ENCODE measurements around the gene ZNF727. TPM values are rescaled to one million over a fixed set of nuclear protein-coding genes. Genes with fewer than 3 reads are reported as not detected.
"Not testable (repeated sequence)": the region's sequence is repeated elsewhere in the genome, so short reads cannot be mapped to it uniquely, and the experiment has no call there.

ZNF727 gene
- polyA plus RNA-seq = 0.34 TPM
- long read RNA-seq, donor 1 = 0 reads
- long read RNA-seq, donor 2 = 0 reads
- long read RNA-seq, donor 3 = 0 reads
- long read RNA-seq, donor 4 = 0 reads
- long read RNA-seq, donor 5 = 0 reads
- long read RNA-seq, donor 6 = 0 reads
- long read RNA-seq, donor 7 = 0 reads
- long read RNA-seq, donor 8 = 0 reads
- long read RNA-seq, donor 9 = 0 reads
- long read RNA-seq, donor 10 = 0 reads
- long read RNA-seq, donor 11 = 0 reads

DNA sequence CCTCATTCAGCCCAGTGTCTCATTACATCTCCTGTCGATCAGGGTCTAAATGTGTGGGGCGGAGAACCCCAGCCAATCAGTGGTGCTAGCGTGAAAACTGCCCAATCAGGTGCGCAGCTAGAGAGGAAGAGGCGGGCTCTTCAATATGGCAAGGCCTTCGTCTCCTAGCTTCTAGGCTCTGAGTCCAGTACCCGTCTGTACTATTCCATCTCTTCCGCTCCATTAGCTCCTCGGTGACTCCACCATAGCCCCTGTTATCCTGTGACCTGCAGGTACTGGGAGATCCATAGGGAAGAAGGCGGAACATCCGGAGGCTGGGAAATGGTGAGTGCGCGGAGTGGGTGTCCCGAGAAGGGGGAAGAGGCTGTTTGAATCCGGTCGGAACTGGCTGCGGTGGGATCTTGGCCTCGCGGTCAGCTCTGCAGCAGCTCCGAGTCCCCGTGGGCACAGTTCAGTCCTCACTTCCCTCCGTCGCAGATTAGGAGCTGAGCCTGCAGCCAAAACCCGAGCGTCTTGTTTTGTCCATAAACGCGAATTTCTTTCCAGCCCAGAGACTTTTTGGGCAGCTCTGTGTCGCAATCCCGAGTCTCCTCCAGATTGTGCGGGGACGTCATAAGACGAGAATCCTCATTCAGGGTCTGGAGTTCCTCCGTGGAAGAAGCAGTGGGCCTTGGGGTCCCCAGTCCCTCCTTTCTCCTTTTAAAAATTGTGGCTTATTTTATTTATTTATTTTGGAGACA lies at the start of gene ZNF727:
Gene ZNF727 (plus strand): TSS at position 134 of the 740 bp plus-strand sequence. CDS start 188 bp downstream, at position 322.
- no CpG with 5 or more reads among the region's 33 CpGs for WGBS (ENCODE audit: insufficient coverage, low lambda C conversion rate)
- peak; percentile 13 to 59 for DNase-seq
- Histone ChIP-seq H3K36me3 (ENCODE audit: control insufficient read depth, insufficient read depth, low read length) (no peaks in the 10 kb centered on the region), H3K9me3 (ENCODE audit: control insufficient read depth, low read depth, low read length) (peaks cover 12% of the 10 kb centered on the region), H3K27ac (ENCODE audit: low read length) (no peak within 1 kb of the TSS), H3K27me3 (ENCODE audit: control insufficient read depth, insufficient read depth, low read length) (no peaks in the 10 kb centered on the region), H3K4me1 (ENCODE audit: control insufficient read depth, insufficient read depth, low read length) (no peaks in the 10 kb centered on the region), H3K4me3 (ENCODE audit: low read length) (no peak within 1 kb of the TSS)

GRCh38 chr7:63998549-63998948 lies 46.7 kb upstream of the ZNF727 start, which contains the start of gene ZNF722:
ZNF722 (plus strand) TSS chr7:63998849; CDS start chr7:63998962, 113 bp downstream.
- no peaks in the 10 kb centered on the region for H3K27me3 ChIP-seq (ENCODE audit: control insufficient read depth, insufficient read depth, low read length)
- no peak within 1 kb of the TSS for H3K27ac ChIP-seq (ENCODE audit: low read length)
- DNase-seq = no peak
- 100% methylated on average over 1 of the region's 10 CpGs for WGBS (ENCODE audit: insufficient coverage, low lambda C conversion rate)
- H3K9me3 ChIP-seq (ENCODE audit: control insufficient read depth, low read depth, low read length) = no peaks in the 10 kb centered on the region
- H3K36me3 ChIP-seq (ENCODE audit: control insufficient read depth, insufficient read depth, low read length) = no peaks in the 10 kb centered on the region
- H3K4me1 ChIP-seq (ENCODE audit: control insufficient read depth, insufficient read depth, low read length) = no peaks in the 10 kb centered on the region
- H3K4me3 ChIP-seq (ENCODE audit: low read length) = no peak within 1 kb of the TSS

GRCh38 chr7:64015496-64015895 lies 29.7 kb upstream of the ZNF727 start:
- WGBS (ENCODE audit: insufficient coverage, low lambda C conversion rate) = no CpG with 5 or more reads among the region's 2 CpGs
- H3K36me3 ChIP-seq (ENCODE audit: control insufficient read depth, insufficient read depth, low read length); H3K9me3 ChIP-seq (ENCODE audit: control insufficient read depth, low read depth, low read length); H3K4me1 ChIP-seq (ENCODE audit: control insufficient read depth, insufficient read depth, low read length); DNase-seq; H3K27ac ChIP-seq (ENCODE audit: low read length); H3K4me3 ChIP-seq (ENCODE audit: low read length); H3K27me3 ChIP-seq (ENCODE audit: control insufficient read depth, insufficient read depth, low read length): not testable (repeated sequence)

- no peaks in the 10 kb centered on the region for H3K36me3 ChIP-seq (ENCODE audit: control insufficient read depth, insufficient read depth, low read length)
- no peaks in the 10 kb centered on the region for H3K4me1 ChIP-seq (ENCODE audit: control insufficient read depth, insufficient read depth, low read length)
- no peaks in the 10 kb centered on the region for H3K27me3 ChIP-seq (ENCODE audit: control insufficient read depth, insufficient read depth, low read length)
- WGBS (ENCODE audit: insufficient coverage, low lambda C conversion rate) = no CpG with 5 or more reads among the region's 3 CpGs
- no peak overlapping the region for H3K27ac ChIP-seq (ENCODE audit: low read length)
- peaks cover 19% of the 10 kb centered on the region for H3K9me3 ChIP-seq (ENCODE audit: control insufficient read depth, low read depth, low read length)
- DNase-seq = no peak
- H3K4me3 ChIP-seq (ENCODE audit: low read length) = no peak overlapping the region
These were observed 9.8 kb upstream of the ZNF727 start for GRCh38 chr7:64035388-64035787.

- Histone ChIP-seq H3K4me3 (ENCODE audit: low read length) (no peak overlapping the region), H3K36me3 (ENCODE audit: control insufficient read depth, insufficient read depth, low read length) (no peaks in the 10 kb centered on the region), H3K9me3 (ENCODE audit: control insufficient read depth, low read depth, low read length) (peaks cover 19% of the 10 kb centered on the region), H3K27me3 (ENCODE audit: control insufficient read depth, insufficient read depth, low read length) (no peaks in the 10 kb centered on the region), H3K27ac (ENCODE audit: low read length) (no peak overlapping the region), H3K4me1 (ENCODE audit: control insufficient read depth, insufficient read depth, low read length) (no peaks in the 10 kb centered on the region)
- DNase-seq = no peak
- no CpG with 5 or more reads among the region's 21 CpGs for WGBS (ENCODE audit: insufficient coverage, low lambda C conversion rate)
These were observed 8.1 kb upstream of the ZNF727 start for GRCh38 chr7:64037095-64037494.

- WGBS (ENCODE audit: insufficient coverage, low lambda C conversion rate) = no CpG with 5 or more reads among the region's 12 CpGs
- H3K4me3 ChIP-seq (ENCODE audit: low read length) = no peak overlapping the region
These were observed 781 bp downstream of the ZNF727 start for GRCh38 chr7:64046041-64046389.

DNA sequence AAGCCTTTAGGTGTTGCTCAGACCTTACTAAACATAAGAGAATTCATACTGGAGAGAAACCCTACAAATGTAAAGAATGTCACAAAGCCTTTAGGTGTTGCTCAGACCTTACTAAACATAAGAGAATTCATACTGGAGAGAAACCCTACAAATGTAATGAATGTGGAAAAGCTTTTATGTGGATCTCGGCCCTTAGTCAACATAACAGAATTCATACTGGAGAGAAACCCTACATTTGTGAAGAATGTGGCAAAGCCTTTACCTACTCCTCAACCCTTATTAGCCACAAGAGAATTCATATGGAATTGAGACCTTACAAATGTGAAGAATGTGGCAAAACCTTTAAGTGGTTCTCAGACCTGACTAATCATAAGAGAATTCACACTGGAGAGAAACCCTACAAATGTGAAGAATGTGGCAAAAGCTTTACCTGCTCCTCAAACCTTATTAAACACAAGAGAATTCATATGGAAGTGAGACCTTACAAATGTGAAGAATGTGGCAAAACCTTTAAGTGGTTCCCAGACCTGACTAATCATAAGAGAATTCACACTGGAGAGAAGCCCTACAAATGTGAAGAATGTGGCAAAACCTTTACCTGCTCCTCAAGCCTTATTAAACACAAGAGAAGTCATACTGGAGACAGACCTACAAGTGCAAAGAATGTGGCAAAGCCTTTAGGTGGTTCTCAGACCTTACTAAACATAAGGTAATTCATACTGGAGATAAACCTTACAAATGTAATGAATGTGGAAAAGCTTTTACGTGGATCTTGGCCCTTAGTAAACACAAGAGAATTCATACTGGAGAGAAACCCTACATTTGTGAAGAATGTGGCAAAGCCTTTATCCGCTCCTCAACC lies 32.8 kb downstream of the ZNF727 start:
- H3K27ac ChIP-seq (ENCODE audit: low read length) = not testable (repeated sequence)
- WGBS (ENCODE audit: insufficient coverage, low lambda C conversion rate) = 100% methylated on average over 1 of the region's 3 CpGs

More at GRCh38 chr7:64046041-64046389, 781 bp downstream of the ZNF727 start:
- Histone ChIP-seq H3K27me3 (ENCODE audit: control insufficient read depth, insufficient read depth, low read length) (no peaks in the 10 kb centered on the region), H3K36me3 (ENCODE audit: control insufficient read depth, insufficient read depth, low read length) (no peaks in the 10 kb centered on the region), H3K9me3 (ENCODE audit: control insufficient read depth, low read depth, low read length) (peaks cover 15% of the 10 kb centered on the region), H3K4me1 (ENCODE audit: control insufficient read depth, insufficient read depth, low read length) (no peaks in the 10 kb centered on the region), H3K27ac (ENCODE audit: low read length) (no peak overlapping the region)
- DNase-seq = no peak

DNA sequence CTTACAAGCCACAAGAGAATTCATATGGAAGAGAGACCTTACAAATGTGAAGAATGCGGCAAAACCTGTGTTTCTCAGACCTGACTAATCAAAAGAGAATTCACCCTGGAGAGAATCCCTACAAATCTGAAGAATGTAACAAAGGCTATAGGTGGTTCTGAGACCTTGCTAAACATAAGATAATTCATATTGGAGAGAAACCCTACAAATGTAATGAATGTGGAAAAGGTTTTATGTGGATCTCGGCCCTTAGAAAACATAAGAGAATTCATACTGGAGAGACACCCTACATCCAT lies 33.4 kb downstream of the ZNF727 start:
- no peak for DNase-seq
- no peak overlapping the region for H3K4me3 ChIP-seq (ENCODE audit: low read length)
- H3K36me3 ChIP-seq (ENCODE audit: control insufficient read depth, insufficient read depth, low read length) = no peaks in the 10 kb centered on the region
- H3K4me1 ChIP-seq (ENCODE audit: control insufficient read depth, insufficient read depth, low read length) = no peaks in the 10 kb centered on the region
- no CpG with 5 or more reads among the region's 2 CpGs for WGBS (ENCODE audit: insufficient coverage, low lambda C conversion rate)
- H3K9me3 ChIP-seq (ENCODE audit: control insufficient read depth, low read depth, low read length) = peaks cover 8% of the 10 kb centered on the region
- H3K27me3 ChIP-seq (ENCODE audit: control insufficient read depth, insufficient read depth, low read length) = no peaks in the 10 kb centered on the region
- H3K27ac ChIP-seq (ENCODE audit: low read length) = no peak overlapping the region

More for the DNA sequence above, 32.8 kb downstream of the ZNF727 start:
- H3K9me3 ChIP-seq (ENCODE audit: control insufficient read depth, low read depth, low read length); H3K36me3 ChIP-seq (ENCODE audit: control insufficient read depth, insufficient read depth, low read length); DNase-seq; H3K4me3 ChIP-seq (ENCODE audit: low read length); H3K4me1 ChIP-seq (ENCODE audit: control insufficient read depth, insufficient read depth, low read length); H3K27me3 ChIP-seq (ENCODE audit: control insufficient read depth, insufficient read depth, low read length): not testable (repeated sequence)

- no peaks in the 10 kb centered on the region for H3K4me1 ChIP-seq (ENCODE audit: control insufficient read depth, insufficient read depth, low read length)
- H3K27me3 ChIP-seq (ENCODE audit: control insufficient read depth, insufficient read depth, low read length) = no peaks in the 10 kb centered on the region
- no CpG with 5 or more reads among the region's 3 CpGs for WGBS (ENCODE audit: insufficient coverage, low lambda C conversion rate)
- H3K27ac ChIP-seq (ENCODE audit: low read length) = no peak overlapping the region
- no peaks in the 10 kb centered on the region for H3K36me3 ChIP-seq (ENCODE audit: control insufficient read depth, insufficient read depth, low read length)
- no peak for DNase-seq
- no peak overlapping the region for H3K4me3 ChIP-seq (ENCODE audit: low read length)
- H3K9me3 ChIP-seq (ENCODE audit: control insufficient read depth, low read depth, low read length) = peaks cover 16% of the 10 kb centered on the region
These were observed 42.3 kb downstream of the ZNF727 start for GRCh38 chr7:64087501-64087900.

- not testable (repeated sequence) for H3K4me1 ChIP-seq (ENCODE audit: control insufficient read depth, insufficient read depth, low read length); DNase-seq; H3K27me3 ChIP-seq (ENCODE audit: control insufficient read depth, insufficient read depth, low read length); H3K27ac ChIP-seq (ENCODE audit: low read length); H3K36me3 ChIP-seq (ENCODE audit: control insufficient read depth, insufficient read depth, low read length); H3K4me3 ChIP-seq (ENCODE audit: low read length)
- no CpG with 5 or more reads among the region's 5 CpGs for WGBS (ENCODE audit: insufficient coverage, low lambda C conversion rate)
- peaks cover 20% of the 10 kb centered on the region for H3K9me3 ChIP-seq (ENCODE audit: control insufficient read depth, low read depth, low read length)
These were observed 43.6 kb downstream of the ZNF727 start for GRCh38 chr7:64088863-64089262.
